Muscle of leg (tissue), 11 donors: Measurements from ENCODE around the gene MAP3K5. TPM values are rescaled to one million over a fixed set of nuclear protein-coding genes. Genes with fewer than 3 reads are reported as not detected.
"Not testable (repeated sequence)": the region's sequence is repeated elsewhere in the genome, so short reads cannot be mapped to it uniquely, and the experiment has no call there.

Experiments
- DNase-seq: peaks from one replicate; pipeline ENCODE4 v3.0.0; 2013
- H3K27ac ChIP-seq: one replicate; pipeline ENCODE4 v1.5.1; 2013; ENCODE audit warnings: mild to moderate bottlenecking, low read length, control low read depth
- H3K27me3 ChIP-seq: one replicate; pipeline ENCODE4 v1.6.1; 2013; ENCODE audit warnings: low read length; ENCODE audit not compliant: control insufficient read depth, insufficient read depth
- H3K36me3 ChIP-seq: one replicate; pipeline ENCODE4 v1.6.1; 2013; ENCODE audit warnings: low read length; ENCODE audit not compliant: control insufficient read depth, insufficient read depth
- H3K4me1 ChIP-seq: one replicate; pipeline ENCODE4 v1.6.1; 2013; ENCODE audit warnings: low read length; ENCODE audit not compliant: control insufficient read depth, insufficient read depth
- H3K4me3 ChIP-seq: one replicate; pipeline ENCODE4 v1.5.1; 2013; ENCODE audit warnings: low read length, control low read depth
- H3K9me3 ChIP-seq: replicated peaks from 2 replicates; pipeline ENCODE4 v1.6.1; 2013; ENCODE audit warnings: low read depth, low read length; ENCODE audit not compliant: control insufficient read depth
- WGBS: methylation state at CpG from one replicate; pipeline ENCODE4 v1.1.5; 2013; ENCODE audit warnings: missing lambda C conversion rate; ENCODE audit not compliant: insufficient coverage; 5-methylcytosine and 5-hydroxymethylcytosine counted together
- polyA plus RNA-seq, 8 donors: library from polyadenylated mRNA; unstranded; fragments of 120-200 nt; gene quantifications; one replicate each; pipeline versions ENCODE4 v1.2.1 to v1.2.3, GENCODE V29; 2013; ENCODE audit warnings: inconsistent platforms in 1 of 8, low replicate concordance in 1 of 8; ENCODE audit not compliant: insufficient read length in 8 of 8, insufficient read depth in 1 of 8
- total RNA-seq: library from RNA; stranded (reverse); fragments of 120-200 nt; gene quantifications from one replicate; pipeline ENCODE4 v1.2.4, GENCODE V29; 2013

The MAP3K5 gene
- total and polyA plus RNA-seq, 9 donors = 1.6 to 3.3 (median 2.1) TPM

DNA sequence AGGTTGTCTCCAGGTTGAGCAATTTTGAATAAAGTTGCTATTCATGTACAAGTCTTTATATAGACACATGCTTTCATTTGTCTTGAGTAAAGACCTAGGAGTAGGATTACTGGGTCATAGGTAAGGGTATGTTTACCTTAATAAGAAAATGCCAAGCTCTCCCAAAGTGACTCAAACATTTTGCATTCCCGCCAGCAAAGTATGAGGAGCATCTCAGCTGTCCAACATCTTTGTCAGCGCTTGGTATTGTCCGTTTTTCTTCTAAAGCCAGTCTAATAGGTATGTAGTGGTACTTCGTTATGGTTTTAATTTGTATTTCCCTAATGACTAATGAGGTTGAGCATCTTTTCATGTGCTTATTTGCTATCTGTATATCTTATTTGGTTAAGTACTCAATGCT lies 67.2 kb downstream of the MAP3K5 start:
- Histone ChIP-seq H3K27me3 (no peaks in the 10 kb centered on the region), H3K4me3 (no peak overlapping the region), H3K9me3 (no peaks in the 10 kb centered on the region), H3K4me1 (no peaks in the 10 kb centered on the region), H3K36me3 (no peaks in the 10 kb centered on the region), H3K27ac (no peak overlapping the region)
- no peak for DNase-seq
- WGBS = 90% methylated on average over 2 of the region's 4 CpGs

DNA sequence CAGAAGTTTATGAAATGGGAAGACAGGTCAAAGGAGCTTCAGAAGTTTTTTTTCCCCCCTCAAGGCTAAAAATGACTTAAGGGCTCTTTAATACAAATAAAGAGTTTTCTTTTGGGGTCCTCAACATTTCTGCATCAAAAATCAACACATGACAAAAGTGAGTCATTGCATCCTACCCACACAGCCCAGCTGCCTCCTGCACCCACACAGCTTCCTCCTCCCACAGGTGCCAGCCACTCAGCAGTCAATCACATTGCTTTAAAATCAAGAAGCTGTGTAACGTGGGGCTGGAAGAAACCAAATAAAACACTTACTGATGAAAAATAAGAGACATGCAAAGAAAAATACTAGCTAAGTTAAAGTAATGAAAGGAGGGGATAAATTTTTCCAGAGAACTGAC lies 68.5 kb downstream of the MAP3K5 start:
- Histone ChIP-seq H3K4me3 (no peak overlapping the region), H3K27ac (no peak overlapping the region), H3K4me1 (no peaks in the 10 kb centered on the region), H3K27me3 (no peaks in the 10 kb centered on the region), H3K36me3 (no peaks in the 10 kb centered on the region), H3K9me3 (no peaks in the 10 kb centered on the region)
- no CpG with 5 or more reads among the region's 1 CpG for WGBS
- no peak for DNase-seq

DNA sequence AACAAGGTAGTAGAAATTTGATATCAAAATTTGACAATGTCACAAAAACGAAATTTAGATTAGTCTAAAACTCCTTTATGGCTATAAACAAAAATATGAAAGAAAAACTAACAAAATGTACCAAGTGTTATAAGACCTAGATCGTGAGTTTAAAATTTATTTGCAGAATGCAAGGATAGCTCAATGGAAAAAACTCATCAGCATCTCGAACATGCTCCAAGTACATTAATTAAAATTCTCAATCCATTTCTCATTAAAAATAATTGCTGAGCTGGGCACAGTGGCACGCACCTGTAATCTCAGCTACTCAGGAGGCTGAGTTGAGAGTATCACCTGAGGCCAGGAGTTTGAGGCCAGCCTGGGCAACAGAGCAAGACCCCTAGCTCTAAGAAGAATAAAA lies 70.8 kb downstream of the MAP3K5 start:
- no peak overlapping the region for H3K4me3 ChIP-seq

DNA sequence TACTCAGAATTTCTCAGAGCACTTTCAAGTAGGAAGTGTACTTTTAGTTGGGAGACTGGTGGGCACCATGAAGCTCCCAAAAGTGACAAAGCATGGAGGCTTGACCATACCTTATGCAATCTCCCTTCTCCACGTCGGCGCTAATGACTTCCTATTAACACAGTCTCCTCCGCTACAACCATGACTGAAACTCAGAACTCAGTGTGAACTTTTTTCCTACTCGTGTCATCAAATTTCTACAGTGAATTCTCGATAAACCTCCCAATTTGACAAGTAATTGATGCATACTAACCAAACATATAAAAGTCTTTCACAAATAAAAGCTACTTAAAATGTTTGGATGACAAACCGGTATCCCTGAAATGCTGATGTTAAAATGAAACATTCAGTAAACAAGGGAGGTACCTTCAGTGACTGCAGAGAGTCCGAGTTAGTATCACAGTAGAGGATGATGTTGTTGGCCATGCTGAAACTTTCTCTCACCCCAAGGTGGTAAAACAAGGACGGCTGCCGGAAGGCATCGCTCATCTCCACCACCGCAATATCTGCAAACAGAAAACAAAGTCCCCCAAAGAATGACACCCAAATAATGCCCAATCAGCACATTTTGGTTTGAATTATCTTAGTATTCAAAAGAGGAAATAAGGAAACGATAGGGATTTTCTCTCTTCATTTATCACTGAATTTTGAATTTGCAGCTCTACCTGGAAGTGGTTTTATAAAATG lies 72.1 kb downstream of the MAP3K5 start:
- Histone ChIP-seq H3K36me3 (no peaks in the 10 kb centered on the region), H3K9me3 (no peaks in the 10 kb centered on the region), H3K27ac (no peak overlapping the region), H3K4me1 (no peaks in the 10 kb centered on the region), H3K27me3 (no peaks in the 10 kb centered on the region), H3K4me3 (no peak overlapping the region)
- no peak for DNase-seq
- WGBS = 72% methylated on average over 7 of the region's 13 CpGs

More for the DNA sequence above, 70.8 kb downstream of the MAP3K5 start:
- DNase-seq = no peak
- 100% methylated on average over 1 of the region's 4 CpGs for WGBS
- no peaks in the 10 kb centered on the region for H3K4me1 ChIP-seq
- H3K36me3 ChIP-seq = no peaks in the 10 kb centered on the region
- H3K9me3 ChIP-seq = no peaks in the 10 kb centered on the region
- no peaks in the 10 kb centered on the region for H3K27me3 ChIP-seq
- H3K27ac ChIP-seq = no peak overlapping the region

DNA sequence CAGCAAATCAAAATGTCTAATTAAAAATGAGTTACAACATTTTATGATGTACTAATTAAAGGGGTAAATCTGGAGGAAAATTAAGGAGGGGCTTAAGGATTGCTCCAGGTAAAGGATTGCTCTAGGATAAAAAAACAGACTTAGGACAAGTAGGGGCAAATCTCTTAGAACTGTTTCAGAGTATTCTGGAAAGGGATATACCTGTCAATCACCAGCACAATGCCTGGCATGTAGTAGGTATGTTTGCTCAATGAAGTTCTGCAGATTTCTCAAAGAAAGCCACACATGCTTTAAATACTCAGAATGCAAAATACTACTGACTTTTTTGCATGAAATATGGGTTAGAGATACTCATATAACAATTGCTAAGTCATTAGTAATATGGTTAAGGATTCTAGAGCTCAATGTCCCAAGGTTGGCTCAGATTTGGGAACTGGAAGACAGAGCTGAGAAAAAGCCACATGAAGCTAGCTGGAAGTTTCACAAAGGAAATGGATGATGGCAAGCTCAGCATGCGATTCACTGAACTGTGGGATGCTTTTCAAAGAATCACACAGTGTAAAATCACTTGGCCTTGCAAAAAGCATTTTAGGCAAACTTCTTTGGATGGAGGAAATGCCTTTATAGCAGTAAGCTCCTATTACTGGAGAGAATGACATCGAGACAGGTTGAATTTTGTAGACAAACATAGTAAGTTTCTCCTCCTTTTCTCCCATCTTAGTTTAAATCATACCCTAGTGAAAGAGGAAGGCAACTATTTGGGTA lies 72.8 kb downstream of the MAP3K5 start:
- H3K4me1 ChIP-seq = no peaks in the 10 kb centered on the region

GRCh38 chr6:136718476-136718875 lies 73.8 kb downstream of the MAP3K5 start:
- Histone ChIP-seq H3K27me3 (no peaks in the 10 kb centered on the region), H3K4me1 (no peaks in the 10 kb centered on the region), H3K36me3 (no peaks in the 10 kb centered on the region), H3K27ac (no peak overlapping the region), H3K9me3 (no peaks in the 10 kb centered on the region), H3K4me3 (no peak overlapping the region)
- no peak for DNase-seq
- WGBS = no CpG with 5 or more reads among the region's 1 CpG

More for the DNA sequence above, 72.8 kb downstream of the MAP3K5 start:
- no peak overlapping the region for H3K4me3 ChIP-seq
- peak; percentile 50 for DNase-seq
- no peaks in the 10 kb centered on the region for H3K27me3 ChIP-seq
- H3K9me3 ChIP-seq = no peaks in the 10 kb centered on the region
- 25% methylated on average over 1 of the region's 2 CpGs for WGBS
- no peaks in the 10 kb centered on the region for H3K36me3 ChIP-seq
- no peak overlapping the region for H3K27ac ChIP-seq

- DNase-seq = peak; percentile 82
- H3K27me3 ChIP-seq = no peaks in the 10 kb centered on the region
- H3K4me1 ChIP-seq = no peaks in the 10 kb centered on the region
- H3K4me3 ChIP-seq = no peak overlapping the region
- H3K9me3 ChIP-seq = no peaks in the 10 kb centered on the region
- H3K36me3 ChIP-seq = no peaks in the 10 kb centered on the region
- no CpG with 5 or more reads among the region's 1 CpG for WGBS
- peak overlapping the region; percentile 69 for H3K27ac ChIP-seq
Observed at GRCh38 chr6:136717716-136717990, 74.6 kb downstream of the MAP3K5 start.

- H3K36me3 ChIP-seq = no peaks in the 10 kb centered on the region
- no CpG with 5 or more reads among the region's 4 CpGs for WGBS
- peak; percentile 50 for DNase-seq
- no peak overlapping the region for H3K4me3 ChIP-seq
- H3K27me3 ChIP-seq = no peaks in the 10 kb centered on the region
- peak overlapping the region; percentile 69 for H3K27ac ChIP-seq
- no peaks in the 10 kb centered on the region for H3K9me3 ChIP-seq
- no peaks in the 10 kb centered on the region for H3K4me1 ChIP-seq
Observed at GRCh38 chr6:136716917-136717715, 75.2 kb downstream of the MAP3K5 start.

GRCh38 chr6:136712642-136713041 lies 79.6 kb downstream of the MAP3K5 start:
- not testable (repeated sequence) for H3K4me3 ChIP-seq
- no CpG with 5 or more reads among the region's 4 CpGs for WGBS

GRCh38 chr6:136711644-136712043 lies 80.6 kb downstream of the MAP3K5 start:
- no peak overlapping the region for H3K27ac ChIP-seq
- H3K4me3 ChIP-seq = no peak overlapping the region
- no peaks in the 10 kb centered on the region for H3K4me1 ChIP-seq
- no CpG with 5 or more reads among the region's 2 CpGs for whole genome bisulfite sequencing
- H3K9me3 ChIP-seq = no peaks in the 10 kb centered on the region
- no peaks in the 10 kb centered on the region for H3K27me3 ChIP-seq
- no peaks in the 10 kb centered on the region for H3K36me3 ChIP-seq
- DNase-seq = no peak

More at GRCh38 chr6:136712642-136713041, 79.6 kb downstream of the MAP3K5 start:
- H3K9me3 ChIP-seq, H3K27ac ChIP-seq, H3K36me3 ChIP-seq, H3K27me3 ChIP-seq, H3K4me1 ChIP-seq, DNase-seq: not testable (repeated sequence)
